ENCODE data around the gene CFAP61. TPM values are rescaled to one million over a fixed set of nuclear protein-coding genes. Genes with fewer than 3 reads are reported as not detected.
"Not testable (repeated sequence)": the region's sequence is repeated elsewhere in the genome, so short reads cannot be mapped to it uniquely, and the experiment has no call there.

Gene CFAP61
- under 1 TPM; 0.18 to 0.80 (median 0.57) TPM for total RNA-seq

DNA sequence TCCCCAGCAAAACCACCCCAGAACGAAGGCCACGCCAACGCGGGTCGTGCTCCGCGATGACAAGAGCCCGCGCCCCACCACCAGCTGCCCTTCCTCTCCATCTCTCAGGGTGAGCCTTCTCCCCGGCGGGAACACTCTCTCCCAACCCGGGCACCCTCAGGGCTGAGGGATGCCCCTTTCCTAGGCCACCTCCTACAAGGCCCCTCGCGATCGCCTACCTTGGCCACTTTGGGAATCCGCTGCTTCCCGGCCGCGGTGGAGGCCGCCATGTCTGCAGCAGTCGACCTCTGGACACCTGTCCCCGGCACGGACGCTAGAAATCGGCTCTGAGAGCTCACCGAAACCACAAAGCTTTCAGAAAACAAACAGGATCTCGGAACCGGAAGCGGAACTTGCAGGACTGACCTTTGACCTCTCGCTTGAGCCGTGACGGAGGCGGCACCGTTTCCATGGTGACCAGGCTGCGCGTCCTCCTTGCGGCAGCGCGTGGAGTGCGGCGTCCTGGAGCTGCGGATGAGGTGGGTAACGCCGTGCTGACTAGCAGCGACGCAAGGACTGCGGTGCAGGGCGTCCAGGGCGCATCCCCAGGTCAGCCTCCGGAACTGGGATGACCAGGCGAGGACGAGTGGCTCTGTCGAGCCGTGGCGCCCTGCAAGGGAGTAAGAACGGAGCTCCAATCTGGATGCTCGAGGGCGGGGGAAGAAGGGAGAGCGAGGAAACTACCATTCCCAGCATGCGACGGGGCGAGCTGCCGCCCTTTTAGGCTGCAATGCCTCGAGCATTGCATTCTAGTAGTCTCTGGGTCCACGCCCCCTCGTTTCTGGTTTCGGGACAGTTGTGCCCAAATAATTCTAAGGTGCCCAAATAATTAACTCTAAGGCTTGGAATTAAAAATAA lies at the start of gene CFAP61, which contains the start of gene CRNKL1:
CFAP61 (plus strand) TSS at position 459 of the 897 bp plus-strand sequence. CDS start 4,122 bp downstream, outside the sequence.
CRNKL1 (minus strand) TSS at position 393 of the 897 bp plus-strand sequence; CDS start at position 269, 124 bp downstream.
- under 1% methylated on average over 31 of the region's 67 CpGs for WGBS

GRCh38 chr20:20003031-20003954 lies 49.0 kb upstream of the CFAP61 start:
- TF ChIP-seq EP300 (IDR thresholded peaks at IDR 0.05) (no peak), POLR2AphosphoS5 (IDR thresholded peaks at IDR 0.05) (peak in 2 of 3 donors; percentile 21 to 46), POLR2A (IDR thresholded peaks at IDR 0.05) (no peak)
- peak overlapping the region; percentile 66 for H3K27ac ChIP-seq
- peaks cover 25% of the 10 kb centered on the region for H3K4me1 ChIP-seq
- H3K27me3 ChIP-seq, result no peaks in the 10 kb centered on the region
- H3K36me3 ChIP-seq, result peaks cover 33% of the 10 kb centered on the region
- DNase-seq (ENCODE audit: low spot score in 2 of 2), result no peak
- H3K9me3 ChIP-seq, result no peaks in the 10 kb centered on the region
- 20% methylated on average over 23 of the region's 23 CpGs for WGBS
- H3K4me3 ChIP-seq, result peak overlapping the region; percentile 24

More for the DNA sequence above, at the start of gene CFAP61, which contains the start of gene CRNKL1:
- Histone ChIP-seq H3K36me3 (peaks cover 30% of the 10 kb centered on the region), H3K9me3 (no peaks in the 10 kb centered on the region), H3K4me1 (peaks cover 17% of the 10 kb centered on the region), H3K27me3 (peaks cover 5% of the 10 kb centered on the region), H3K27ac (peak within 1 kb of the TSS; percentile 79), H3K4me3 (peak within 1 kb of the TSS; percentile 82)
- peak in 2 of 3 donors; percentile 60 to 86 for TF ChIP-seq POLR2AphosphoS5 (IDR thresholded peaks at IDR 0.05)
- TF ChIP-seq CTCF (IDR thresholded peaks at IDR 0.05), result no peak
- no peak for TF ChIP-seq POLR2A (IDR thresholded peaks at IDR 0.05)
- no peak for TF ChIP-seq EP300 (IDR thresholded peaks at IDR 0.05)
- DNase-seq (ENCODE audit: low spot score in 2 of 2), result peak; percentile 98

- H3K4me3 ChIP-seq, result peak overlapping the region; percentile 24
- 64% methylated on average over 6 of the region's 6 CpGs for WGBS
- peaks cover 25% of the 10 kb centered on the region for H3K4me1 ChIP-seq
Observed at GRCh38 chr20:20003955-20004322, 48.4 kb upstream of the CFAP61 start.

DNA sequence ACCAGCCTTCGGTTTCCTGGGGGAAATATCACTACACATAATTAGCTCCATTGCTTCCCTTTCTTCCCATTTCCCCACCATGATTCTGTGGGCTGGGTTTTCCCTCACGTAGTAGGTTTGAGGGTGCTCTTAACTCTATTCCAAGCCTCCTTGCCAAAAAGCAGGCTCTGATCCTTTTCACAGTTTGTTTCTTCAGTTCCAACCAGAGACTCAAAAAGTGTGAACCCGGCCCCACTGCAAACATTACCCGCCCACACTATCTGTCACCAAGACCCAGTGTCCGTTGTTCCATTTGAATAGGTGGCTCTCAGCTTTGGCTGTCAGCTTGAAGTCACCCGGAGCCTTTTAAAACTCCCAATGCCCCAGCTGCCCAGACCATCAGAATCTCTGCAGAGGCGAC lies 47.0 kb upstream of the CFAP61 start:
- TF ChIP-seq CTCF (IDR thresholded peaks at IDR 0.05) (no peak), POLR2AphosphoS5 (IDR thresholded peaks at IDR 0.05) (no peak), EP300 (IDR thresholded peaks at IDR 0.05) (no peak), POLR2A (IDR thresholded peaks at IDR 0.05) (no peak)
- H3K4me1 ChIP-seq, result peaks cover 32% of the 10 kb centered on the region
- H3K27me3 ChIP-seq, result no peaks in the 10 kb centered on the region
- H3K36me3 ChIP-seq, result peaks cover 13% of the 10 kb centered on the region
- DNase-seq (ENCODE audit: low spot score in 2 of 2), result no peak
- no peaks in the 10 kb centered on the region for H3K9me3 ChIP-seq
- no peak overlapping the region for H3K27ac ChIP-seq
- 86% methylated on average over 7 of the region's 7 CpGs for WGBS
- no peak overlapping the region for H3K4me3 ChIP-seq

More at GRCh38 chr20:20003955-20004322, 48.4 kb upstream of the CFAP61 start:
- not testable (repeated sequence) for DNase-seq (ENCODE audit: low spot score in 2 of 2); H3K9me3 ChIP-seq; H3K27me3 ChIP-seq
- Histone ChIP-seq H3K36me3 (peaks cover 27% of the 10 kb centered on the region), H3K27ac (peak overlapping the region; percentile 66)

GRCh38 chr20:20009784-20010253 lies 42.5 kb upstream of the CFAP61 start:
- Histone ChIP-seq H3K9me3 (no peaks in the 10 kb centered on the region), H3K4me3 (no peak overlapping the region), H3K27ac (peak overlapping the region; percentile 64), H3K4me1 (peaks cover 14% of the 10 kb centered on the region), H3K27me3 (no peaks in the 10 kb centered on the region), H3K36me3 (no peaks in the 10 kb centered on the region)
- 68% methylated on average over 14 of the region's 14 CpGs for WGBS
- DNase-seq (ENCODE audit: low spot score in 2 of 2), result no peak
- TF ChIP-seq EP300 (IDR thresholded peaks at IDR 0.05) (no peak), POLR2AphosphoS5 (IDR thresholded peaks at IDR 0.05) (no peak), CTCF (IDR thresholded peaks at IDR 0.05) (no peak), POLR2A (IDR thresholded peaks at IDR 0.05) (no peak)

Data from suprapubic skin (tissue), 4 donors.